Neural cell (in vitro differentiated cells): ENCODE results near the gene INPP5A. TPM values are rescaled to one million over a fixed set of nuclear protein-coding genes. Genes with fewer than 3 reads are reported as not detected.

Experiments
- H2AFZ ChIP-seq: fragments of 200-600, 300-800 bp; sonication (generic), shearing (Covaris generic); 2 replicates; pipeline ENCODE4 v1.6.0; 2014; ENCODE audit warnings: low read depth, mild to moderate bottlenecking, antibody characterized with exemption, low read length, moderate library complexity
- H3F3A ChIP-seq: fragments of 200-600 bp; shearing (Covaris generic); 2 replicates; pipeline ENCODE4 v1.6.1; 2016; ENCODE audit warnings: mild to moderate bottlenecking, moderate library complexity, mixed read lengths, antibody characterized with exemption, low read length; ENCODE audit not compliant: insufficient read depth, poor library complexity, severe bottlenecking
- H3K27ac ChIP-seq: fragments of 200-600, 300-800 bp; sonication (generic), shearing (Covaris generic); 2 replicates; pipeline ENCODE4 v1.5.1; 2014; ENCODE audit warnings: mild to moderate bottlenecking, low read length, moderate library complexity
- H3K27me3 ChIP-seq: fragments of 300-800, 200-600 bp; sonication (generic), shearing (Covaris generic); 2 replicates; pipeline ENCODE4 v1.6.0; 2014; ENCODE audit warnings: mild to moderate bottlenecking, low read depth, low read length, moderate library complexity; ENCODE audit not compliant: insufficient read depth
- H3K36me3 ChIP-seq: fragments of 300-800, 200-600 bp; sonication (generic), shearing (Covaris generic); 2 replicates; pipeline ENCODE4 v1.5.1; 2014; ENCODE audit warnings: mild to moderate bottlenecking, antibody characterized with exemption, low read length, moderate library complexity; ENCODE audit not compliant: insufficient read depth
- H3K4me2 ChIP-seq: fragments of 300-800, 200-600 bp; sonication (generic), shearing (Covaris generic); 2 replicates; pipeline ENCODE4 v1.6.0; 2014; ENCODE audit warnings: mild to moderate bottlenecking, low read length
- H3K4me3 ChIP-seq: fragments of 300-800, 200-600 bp; sonication (generic), shearing (Covaris generic); 2 replicates; pipeline ENCODE4 v1.5.1; 2014; ENCODE audit warnings: mild to moderate bottlenecking, low read length, moderate library complexity
- H3K79me2 ChIP-seq: fragments of 200-600 bp; shearing (Covaris generic); replicated peaks from 2 replicates; pipeline ENCODE4 v1.6.0; 2014; ENCODE audit warnings: mild to moderate bottlenecking, low read length, moderate library complexity; ENCODE audit not compliant: insufficient read depth
- H3K9ac ChIP-seq: fragments of 300-800, 200-600 bp; sonication (generic), shearing (Covaris generic); 2 replicates; pipeline ENCODE4 v1.6.1; 2016; ENCODE audit warnings: mild to moderate bottlenecking, low read length, mixed read lengths
- H3K9me2 ChIP-seq: fragments of 200-600 bp; shearing (Covaris generic); 2 replicates; pipeline ENCODE4 v1.6.1; 2016; ENCODE audit warnings: mild to moderate bottlenecking, low read length, mixed read lengths; ENCODE audit not compliant: insufficient read depth
- H3K9me3 ChIP-seq: fragments of 200-600, 300-800 bp; sonication (generic), shearing (Covaris generic); 2 replicates; pipeline ENCODE4 v1.6.1; 2016; ENCODE audit warnings: mild to moderate bottlenecking, mixed run types, low read length, moderate library complexity, mixed read lengths
- H4K20me1 ChIP-seq: fragments of 200-600 bp; shearing (Covaris generic); 2 replicates; pipeline ENCODE4 v1.6.1; 2016; ENCODE audit warnings: mild to moderate bottlenecking, mixed run types; ENCODE audit not compliant: insufficient read depth
- EP300 ChIP-seq: fragments of 450-650 bp; conservative IDR thresholded peaks from 2 replicates; pipeline ENCODE4 v1.6.1; 2014; ENCODE audit warnings: antibody characterized with exemption, mild to moderate bottlenecking, moderate library complexity; ENCODE audit not compliant: poor library complexity, severe bottlenecking
- EZH2 ChIP-seq: fragments of 200-600, 300-800 bp; shearing (Covaris generic), sonication (generic); IDR thresholded peaks from 2 replicates; pipeline ENCODE4 v1.6.1; 2014; ENCODE audit warnings: antibody characterized with exemption, low read length, borderline replicate concordance, mild to moderate bottlenecking; ENCODE audit not compliant: insufficient read depth, poor library complexity, severe bottlenecking
- MXI1 ChIP-seq: fragments of 450-650 bp; conservative IDR thresholded peaks from 2 replicates; pipeline ENCODE4 v1.6.1; 2014; ENCODE audit warnings: antibody characterized with exemption, mild to moderate bottlenecking; ENCODE audit not compliant: poor library complexity, severe bottlenecking
- POLR2AphosphoS5 ChIP-seq: IDR thresholded peaks from 2 replicates; pipeline ENCODE4 v1.6.1; 2012
- RAD21 ChIP-seq: fragments of 450-650 bp; conservative IDR thresholded peaks from 2 replicates; pipeline ENCODE4 v1.6.1; 2014; ENCODE audit warnings: antibody characterized with exemption, mild to moderate bottlenecking, moderate library complexity
- SMC3 ChIP-seq: fragments of 450-650 bp; conservative IDR thresholded peaks from 2 replicates; pipeline ENCODE4 v1.6.1; 2014; ENCODE audit warnings: antibody characterized with exemption, mild to moderate bottlenecking, moderate library complexity; ENCODE audit not compliant: poor library complexity
- TAF1 ChIP-seq: IDR thresholded peaks from 2 replicates; pipeline ENCODE4 v1.6.1; 2012; ENCODE audit warnings: low read depth
- polyA plus RNA-seq: library from polyadenylated mRNA; depleted of rRNA; stranded (reverse); fragments of >200 nt; gene quantifications from 2 replicates; pipeline ENCODE4 v1.2.3, GENCODE V29; 2014
- TF ChIP-seq, protein P1 (sequence below): IDR thresholded peaks from 2 replicates; pipeline ENCODE4 v1.6.1; 2012; ENCODE audit warnings: borderline replicate concordance
- TF ChIP-seq, protein P2 (sequence below): fragments of 450-650 bp; IDR thresholded peaks from 2 replicates; pipeline ENCODE4 v1.5.1; 2014; ENCODE audit warnings: antibody characterized with exemption, mild to moderate bottlenecking, moderate library complexity; ENCODE audit not compliant: poor library complexity, severe bottlenecking

The INPP5A gene
- polyA plus RNA-seq, 1 donor from 2014 or later, result 48.8 TPM

DNA sequence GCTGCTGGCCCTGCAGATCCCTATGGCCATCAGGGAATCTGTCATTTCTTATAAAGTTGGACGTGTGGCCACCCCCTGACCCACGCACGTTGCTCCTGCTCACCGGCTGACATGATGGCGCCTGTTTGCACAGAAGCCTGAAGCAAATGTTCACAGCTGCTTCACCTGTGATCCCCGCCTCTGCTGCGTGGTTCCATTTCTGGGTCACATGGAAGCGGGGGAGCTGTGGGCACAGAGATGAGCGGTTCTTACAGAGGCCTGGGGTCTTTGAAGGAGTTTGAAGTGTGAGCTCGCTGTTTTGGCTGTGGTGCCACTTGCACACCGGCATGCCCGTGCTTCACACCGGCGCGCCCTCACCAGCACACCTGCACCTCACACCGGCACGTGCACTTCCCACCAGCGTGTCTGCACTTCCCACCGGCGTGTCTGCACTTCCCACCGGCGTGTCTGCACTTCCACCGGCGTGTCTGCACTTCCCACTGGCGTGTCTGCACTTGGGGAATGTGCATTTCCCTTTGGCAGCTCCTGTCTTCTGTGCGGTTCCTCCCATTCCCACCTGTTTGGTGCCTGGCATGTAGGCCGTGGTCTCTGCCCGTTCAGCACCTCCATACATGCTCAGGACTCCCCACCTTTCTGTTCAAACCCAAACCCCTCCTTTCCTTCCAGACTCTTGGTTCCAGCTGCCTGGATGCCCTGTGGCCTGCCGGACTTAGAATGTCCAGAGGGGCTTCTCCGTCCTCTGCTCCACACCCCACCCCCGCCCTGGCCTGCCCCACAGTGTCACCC, 86.7 kb downstream of the INPP5A start:
- no peak for TF ChIP-seq SMC3
- TF ChIP-seq, protein P1, sequence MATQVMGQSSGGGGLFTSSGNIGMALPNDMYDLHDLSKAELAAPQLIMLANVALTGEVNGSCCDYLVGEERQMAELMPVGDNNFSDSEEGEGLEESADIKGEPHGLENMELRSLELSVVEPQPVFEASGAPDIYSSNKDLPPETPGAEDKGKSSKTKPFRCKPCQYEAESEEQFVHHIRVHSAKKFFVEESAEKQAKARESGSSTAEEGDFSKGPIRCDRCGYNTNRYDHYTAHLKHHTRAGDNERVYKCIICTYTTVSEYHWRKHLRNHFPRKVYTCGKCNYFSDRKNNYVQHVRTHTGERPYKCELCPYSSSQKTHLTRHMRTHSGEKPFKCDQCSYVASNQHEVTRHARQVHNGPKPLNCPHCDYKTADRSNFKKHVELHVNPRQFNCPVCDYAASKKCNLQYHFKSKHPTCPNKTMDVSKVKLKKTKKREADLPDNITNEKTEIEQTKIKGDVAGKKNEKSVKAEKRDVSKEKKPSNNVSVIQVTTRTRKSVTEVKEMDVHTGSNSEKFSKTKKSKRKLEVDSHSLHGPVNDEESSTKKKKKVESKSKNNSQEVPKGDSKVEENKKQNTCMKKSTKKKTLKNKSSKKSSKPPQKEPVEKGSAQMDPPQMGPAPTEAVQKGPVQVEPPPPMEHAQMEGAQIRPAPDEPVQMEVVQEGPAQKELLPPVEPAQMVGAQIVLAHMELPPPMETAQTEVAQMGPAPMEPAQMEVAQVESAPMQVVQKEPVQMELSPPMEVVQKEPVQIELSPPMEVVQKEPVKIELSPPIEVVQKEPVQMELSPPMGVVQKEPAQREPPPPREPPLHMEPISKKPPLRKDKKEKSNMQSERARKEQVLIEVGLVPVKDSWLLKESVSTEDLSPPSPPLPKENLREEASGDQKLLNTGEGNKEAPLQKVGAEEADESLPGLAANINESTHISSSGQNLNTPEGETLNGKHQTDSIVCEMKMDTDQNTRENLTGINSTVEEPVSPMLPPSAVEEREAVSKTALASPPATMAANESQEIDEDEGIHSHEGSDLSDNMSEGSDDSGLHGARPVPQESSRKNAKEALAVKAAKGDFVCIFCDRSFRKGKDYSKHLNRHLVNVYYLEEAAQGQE, result no peak
- TF ChIP-seq EP300, result no peak
- TF ChIP-seq MXI1, result no peak
- TF ChIP-seq EZH2, result no peak
- TF ChIP-seq, protein P2, sequence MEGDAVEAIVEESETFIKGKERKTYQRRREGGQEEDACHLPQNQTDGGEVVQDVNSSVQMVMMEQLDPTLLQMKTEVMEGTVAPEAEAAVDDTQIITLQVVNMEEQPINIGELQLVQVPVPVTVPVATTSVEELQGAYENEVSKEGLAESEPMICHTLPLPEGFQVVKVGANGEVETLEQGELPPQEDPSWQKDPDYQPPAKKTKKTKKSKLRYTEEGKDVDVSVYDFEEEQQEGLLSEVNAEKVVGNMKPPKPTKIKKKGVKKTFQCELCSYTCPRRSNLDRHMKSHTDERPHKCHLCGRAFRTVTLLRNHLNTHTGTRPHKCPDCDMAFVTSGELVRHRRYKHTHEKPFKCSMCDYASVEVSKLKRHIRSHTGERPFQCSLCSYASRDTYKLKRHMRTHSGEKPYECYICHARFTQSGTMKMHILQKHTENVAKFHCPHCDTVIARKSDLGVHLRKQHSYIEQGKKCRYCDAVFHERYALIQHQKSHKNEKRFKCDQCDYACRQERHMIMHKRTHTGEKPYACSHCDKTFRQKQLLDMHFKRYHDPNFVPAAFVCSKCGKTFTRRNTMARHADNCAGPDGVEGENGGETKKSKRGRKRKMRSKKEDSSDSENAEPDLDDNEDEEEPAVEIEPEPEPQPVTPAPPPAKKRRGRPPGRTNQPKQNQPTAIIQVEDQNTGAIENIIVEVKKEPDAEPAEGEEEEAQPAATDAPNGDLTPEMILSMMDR, result no peak
- TF ChIP-seq RAD21, result no peak
- no peak for TF ChIP-seq POLR2AphosphoS5
- no peak for TF ChIP-seq TAF1
- no peaks in the 10 kb centered on the region for H3K79me2 ChIP-seq

DNA sequence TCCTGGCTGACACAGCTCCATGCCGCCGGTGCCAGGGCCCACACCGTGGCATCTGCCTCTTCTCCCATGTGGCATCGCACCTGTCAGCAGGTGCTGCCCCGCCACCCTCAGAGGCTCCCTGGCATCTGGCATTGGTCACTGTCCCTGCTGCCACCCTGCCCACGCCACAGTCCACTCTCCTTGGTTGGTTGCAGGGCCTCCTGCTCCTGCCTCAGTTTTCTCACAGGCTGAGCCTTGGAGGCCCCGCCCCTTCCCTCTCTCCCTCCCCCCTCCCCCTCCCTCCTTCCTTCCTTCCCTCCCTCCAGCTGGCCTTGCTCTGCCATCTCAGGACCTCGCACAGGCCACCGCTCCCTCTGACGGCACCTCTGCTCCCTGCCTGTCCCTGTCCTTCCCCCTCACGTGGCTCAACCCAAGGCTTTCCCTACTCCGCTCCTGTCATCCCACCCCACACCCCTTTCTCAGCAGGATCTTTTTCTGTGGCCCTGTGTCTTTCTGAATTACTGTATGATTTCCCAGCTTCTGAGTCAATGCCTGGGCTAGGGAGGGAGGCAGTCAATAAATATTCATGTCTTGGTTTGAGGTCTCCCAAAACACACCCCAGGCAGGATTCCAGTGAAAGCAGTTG, 87.4 kb downstream of the INPP5A start:
- no peaks in the 10 kb centered on the region for H3K36me3 ChIP-seq
- no peak overlapping the region for H3K9ac ChIP-seq
- H3F3A ChIP-seq, result no peaks in the 10 kb centered on the region
- H2AFZ ChIP-seq, result no peak overlapping the region
- H4K20me1 ChIP-seq, result no peaks in the 10 kb centered on the region
- no peak overlapping the region for H3K27ac ChIP-seq
- TF ChIP-seq RAD21 (no peak), TAF1 (no peak), SMC3 (no peak), POLR2AphosphoS5 (no peak), MXI1 (no peak), EZH2 (no peak), EP300 (no peak)
- TF ChIP-seq, protein P1, result no peak
- TF ChIP-seq, protein P2, result no peak
- H3K9me3 ChIP-seq, result peaks cover 4% of the 10 kb centered on the region
- no peak overlapping the region for H3K4me3 ChIP-seq
- H3K4me2 ChIP-seq, result no peak overlapping the region
- no peaks in the 10 kb centered on the region for H3K79me2 ChIP-seq
- no peaks in the 10 kb centered on the region for H3K27me3 ChIP-seq
- H3K9me2 ChIP-seq, result no peaks in the 10 kb centered on the region

More for the DNA sequence above, 86.7 kb downstream of the INPP5A start:
- H2AFZ ChIP-seq, result no peak overlapping the region
- H3K4me2 ChIP-seq, result no peak overlapping the region
- H3K9me3 ChIP-seq, result peaks cover 9% of the 10 kb centered on the region
- no peak overlapping the region for H3K9ac ChIP-seq
- no peaks in the 10 kb centered on the region for H3K9me2 ChIP-seq
- no peak overlapping the region for H3K27ac ChIP-seq
- H3F3A ChIP-seq, result no peaks in the 10 kb centered on the region
- H3K36me3 ChIP-seq, result no peaks in the 10 kb centered on the region
- no peaks in the 10 kb centered on the region for H4K20me1 ChIP-seq
- H3K27me3 ChIP-seq, result no peaks in the 10 kb centered on the region
- no peak overlapping the region for H3K4me3 ChIP-seq
